GM23338 (cell line): ENCODE data around the gene HAT1. TPM values are rescaled to one million over a fixed set of nuclear protein-coding genes. Genes with fewer than 3 reads are reported as not detected.

ENCODE experiments used
- ATAC-seq: fragments of 200-7000 bp; cut with Tn5 transposase; 3 replicates; pipeline ENCODE4 v1.9.1; 2020
- DNase-seq: peaks from one replicate; pipeline ENCODE4 v3.0.0-alpha.2; 2015; ENCODE audit warnings: low spot score
- H2AFZ ChIP-seq: fragments of 200-600 bp; sonication (generic); 2 replicates; pipeline ENCODE4 v1.8.0; 2016; ENCODE audit warnings: antibody characterized with exemption, mild to moderate bottlenecking, moderate library complexity
- H3F3A ChIP-seq: fragments of 200-600 bp; sonication (generic); replicated peaks from 2 replicates; pipeline ENCODE4 v1.8.0; 2017; ENCODE audit warnings: antibody characterized with exemption, mixed run types, low read depth
- H3K27ac ChIP-seq: fragments of 200-600 bp; sonication (generic); 2 replicates; pipeline ENCODE4 v1.6.1; 2016; ENCODE audit warnings: low read depth
- H3K27me3 ChIP-seq: fragments of 200-600 bp; sonication (generic); 2 replicates; pipeline ENCODE4 v1.8.0; 2016; ENCODE audit warnings: mild to moderate bottlenecking, mixed run types, moderate library complexity; ENCODE audit not compliant: insufficient read depth
- H3K36me3 ChIP-seq: fragments of 200-600 bp; sonication (generic); 2 replicates; pipeline ENCODE4 v1.8.0; 2016; ENCODE audit warnings: mild to moderate bottlenecking; ENCODE audit not compliant: insufficient read depth
- H3K4me1 ChIP-seq: fragments of 200-600 bp; sonication (generic); 2 replicates; pipeline ENCODE4 v1.8.0; 2016; ENCODE audit warnings: mild to moderate bottlenecking, moderate library complexity; ENCODE audit not compliant: insufficient read depth
- H3K4me2 ChIP-seq: fragments of 200-600 bp; sonication (generic); 2 replicates; pipeline ENCODE4 v1.7.1; 2017; ENCODE audit warnings: mixed run types
- H3K4me3 ChIP-seq: fragments of 200-600 bp; sonication (generic); 2 replicates; pipeline ENCODE4 v1.6.1; 2016; ENCODE audit warnings: mixed run types
- H3K79me2 ChIP-seq: fragments of 200-600 bp; sonication (generic); replicated peaks from 2 replicates; pipeline ENCODE4 v1.8.0; 2017; ENCODE audit warnings: mild to moderate bottlenecking; ENCODE audit not compliant: insufficient read depth
- H3K9me2 ChIP-seq: fragments of 200-600 bp; sonication (generic); 2 replicates; pipeline ENCODE4 v1.8.0; 2017; ENCODE audit not compliant: insufficient read depth
- H4K20me1 ChIP-seq: fragments of 200-600 bp; sonication (generic); replicated peaks from 2 replicates; pipeline ENCODE4 v1.8.0; 2017; ENCODE audit warnings: mild to moderate bottlenecking; ENCODE audit not compliant: insufficient read depth
- H3K27ac Mint-ChIP-seq: 2 replicates; pipeline ENCODE4 v1.8.0; 2020; ENCODE audit warnings: inconsistent platforms, mild to moderate bottlenecking, moderate library complexity, mixed read lengths
- H3K27me3 Mint-ChIP-seq: 3 replicates; pipeline ENCODE4 v1.8.0; 2022; ENCODE audit warnings: low read depth, mild to moderate bottlenecking, moderate library complexity, mixed read lengths, inconsistent platforms; ENCODE audit not compliant: insufficient read depth, poor library complexity
- H3K36me3 Mint-ChIP-seq: 3 replicates; pipeline ENCODE4 v1.8.0; 2021; ENCODE audit warnings: low read depth, mild to moderate bottlenecking, inconsistent platforms, moderate library complexity, mixed read lengths
- H3K4me1 Mint-ChIP-seq: 3 replicates; pipeline ENCODE4 v1.8.0; 2020; ENCODE audit warnings: mild to moderate bottlenecking, inconsistent platforms, mixed read lengths
- H3K4me3 Mint-ChIP-seq: 3 replicates; pipeline ENCODE4 v1.8.0; 2021; ENCODE audit warnings: moderate library complexity, mild to moderate bottlenecking, inconsistent platforms, mixed read lengths
- H3K9me3 Mint-ChIP-seq: 3 replicates; pipeline ENCODE4 v1.8.0; 2020; ENCODE audit warnings: moderate library complexity, mild to moderate bottlenecking, inconsistent platforms, mixed read lengths
- CREB1 ChIP-seq: fragments of 250-450 bp; sonication (Bioruptor Pico); IDR thresholded peaks from 2 replicates; pipeline ENCODE4 v1.5.0; 2020; ENCODE audit warnings: low read depth, mild to moderate bottlenecking, moderate library complexity
- CTCF ChIP-seq, 2 experiments: fragments of 200-600 bp in 1 of 2; sonication (generic) in 1 of 2; conservative IDR thresholded peaks; 2 replicates each; pipeline versions ENCODE4 v1.5.1 to v1.6.1; 2016 to 2017; ENCODE audit warnings: antibody characterized with exemption in 2 of 2, low read depth in 2 of 2, mild to moderate bottlenecking in 2 of 2, moderate library complexity in 1 of 2
- EZH2 ChIP-seq: fragments of 200-600 bp; sonication (generic); IDR thresholded peaks from one replicate; pipeline ENCODE4 v1.8.0; 2017; ENCODE audit warnings: antibody characterized with exemption, mild to moderate bottlenecking, low read depth; ENCODE audit not compliant: unreplicated experiment
- EZH2phosphoT487 ChIP-seq: fragments of 200-600 bp; sonication (generic); IDR thresholded peaks from one replicate; pipeline ENCODE4 v1.8.1; 2018; ENCODE audit warnings: antibody characterized with exemption; ENCODE audit not compliant: unreplicated experiment
- JUNB ChIP-seq: IDR thresholded peaks from one replicate; pipeline ENCODE4 v1.6.1; 2016; ENCODE audit warnings: antibody characterized with exemption; ENCODE audit not compliant: unreplicated experiment
- NANOG ChIP-seq: IDR thresholded peaks from 2 replicates; pipeline ENCODE4 v1.6.1; 2016; ENCODE audit warnings: antibody characterized with exemption, borderline replicate concordance
- POLR2AphosphoS5 ChIP-seq: IDR thresholded peaks from 2 replicates; pipeline ENCODE4 v1.6.1; 2016; ENCODE audit warnings: antibody characterized with exemption, low read depth
- REST ChIP-seq: IDR thresholded peaks from one replicate; pipeline ENCODE4 v1.6.1; 2018; ENCODE audit warnings: antibody characterized with exemption; ENCODE audit not compliant: unreplicated experiment
- STAT1 ChIP-seq: IDR thresholded peaks from one replicate; pipeline ENCODE4 v1.6.1; 2016; ENCODE audit warnings: antibody characterized with exemption; ENCODE audit not compliant: unreplicated experiment
- ZNF114 ChIP-seq: fragments of 250-450 bp; sonication (Bioruptor Pico); IDR thresholded peaks from 2 replicates; pipeline ENCODE4 v1.5.0; 2020; ENCODE audit warnings: mild to moderate bottlenecking, moderate library complexity
- polyA plus RNA-seq: library from polyadenylated mRNA; unstranded; fragments of >200 nt; fragmentation: Nextera tagmentation; extraction: Ambion mirVana; gene quantifications from 2 replicates; pipeline ENCODE4 v1.2.1, GENCODE V29; 2016
- total RNA-seq: library from RNA; depleted of rRNA; stranded (reverse); fragments of >200 nt; shearing (Covaris generic); gene quantifications from 2 replicates; pipeline ENCODE4 v1.2.3, GENCODE V29; 2014
- TF ChIP-seq, protein P1 (sequence below): IDR thresholded peaks from 2 replicates; pipeline ENCODE4 v1.6.1; 2016; ENCODE audit warnings: antibody characterized with exemption

The HAT1 gene
- total and polyA plus RNA-seq, 2 experiments from 2014 or later = 67.2 to 67.5 TPM

- peaks cover 5% of the 10 kb centered on the region; the same call in 1 of the 2 replicates for H3K36me3 ChIP-seq
- no peaks in the 10 kb centered on the region for H3K27me3 Mint-ChIP-seq
- no peak overlapping the region for H2AFZ ChIP-seq
- H3K36me3 Mint-ChIP-seq = peaks cover 26% of the 10 kb centered on the region
- no peak overlapping the region for H3K4me3 ChIP-seq
- DNase-seq = no peak
- H3K27ac Mint-ChIP-seq = no peak overlapping the region
- no peak for TF ChIP-seq CREB1
- no peak for TF ChIP-seq POLR2AphosphoS5
- no peak for TF ChIP-seq STAT1
- TF ChIP-seq JUNB = no peak
- TF ChIP-seq NANOG = no peak
- TF ChIP-seq EZH2phosphoT487 = no peak
- H3K9me3 Mint-ChIP-seq = no peaks in the 10 kb centered on the region
- H3K4me2 ChIP-seq = no peak overlapping the region
- H3F3A ChIP-seq = no peaks in the 10 kb centered on the region
- no peaks in the 10 kb centered on the region for H3K9me2 ChIP-seq
- no peaks in the 10 kb centered on the region for H3K27me3 ChIP-seq
- no peak overlapping the region for H3K4me3 Mint-ChIP-seq
- H3K79me2 ChIP-seq = no peaks in the 10 kb centered on the region
- no peaks in the 10 kb centered on the region for H4K20me1 ChIP-seq
- ATAC-seq = no peak
- no peaks in the 10 kb centered on the region for H3K4me1 ChIP-seq
- no peaks in the 10 kb centered on the region for H3K4me1 Mint-ChIP-seq
- H3K27ac ChIP-seq = no peak overlapping the region
Observed at GRCh38 chr2:171972329-171972982, 50.2 kb downstream of the HAT1 start.

GRCh38 chr2:171979103-171979502 lies 56.8 kb downstream of the HAT1 start:
- H3K36me3 ChIP-seq = peaks cover 14% of the 10 kb centered on the region
- no peak for TF ChIP-seq EZH2phosphoT487
- no peak for TF ChIP-seq CTCF (conservative IDR thresholded peaks at IDR 0.05; ENCODE audit: low read depth in 2 of 2)
- TF ChIP-seq JUNB = no peak
- TF ChIP-seq REST = no peak
- no peak for TF ChIP-seq POLR2AphosphoS5
- TF ChIP-seq EZH2 = no peak
- no peak for TF ChIP-seq CREB1
- no peak for TF ChIP-seq ZNF114 (CRISPR knock-in tag)
- TF ChIP-seq, protein P1, sequence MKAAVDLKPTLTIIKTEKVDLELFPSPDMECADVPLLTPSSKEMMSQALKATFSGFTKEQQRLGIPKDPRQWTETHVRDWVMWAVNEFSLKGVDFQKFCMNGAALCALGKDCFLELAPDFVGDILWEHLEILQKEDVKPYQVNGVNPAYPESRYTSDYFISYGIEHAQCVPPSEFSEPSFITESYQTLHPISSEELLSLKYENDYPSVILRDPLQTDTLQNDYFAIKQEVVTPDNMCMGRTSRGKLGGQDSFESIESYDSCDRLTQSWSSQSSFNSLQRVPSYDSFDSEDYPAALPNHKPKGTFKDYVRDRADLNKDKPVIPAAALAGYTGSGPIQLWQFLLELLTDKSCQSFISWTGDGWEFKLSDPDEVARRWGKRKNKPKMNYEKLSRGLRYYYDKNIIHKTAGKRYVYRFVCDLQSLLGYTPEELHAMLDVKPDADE = no peak
- TF ChIP-seq NANOG = no peak

More at GRCh38 chr2:171979103-171979502, 56.8 kb downstream of the HAT1 start:
- no peaks in the 10 kb centered on the region for H3K27me3 Mint-ChIP-seq
- Histone ChIP-seq H2AFZ (no peak overlapping the region), H3K4me2 (no peak overlapping the region), H4K20me1 (0 out of 2 replicates have a peak, but pooled peaks cover 3% of the 10 kb centered on the region), H3K4me3 (no peak overlapping the region), H3K79me2 (no peaks in the 10 kb centered on the region), H3K27ac (no peak overlapping the region), H3K9me2 (no peaks in the 10 kb centered on the region), H3K27me3 (no peaks in the 10 kb centered on the region), H3K4me1 (no peaks in the 10 kb centered on the region), H3F3A (no peaks in the 10 kb centered on the region)
- H3K36me3 Mint-ChIP-seq = peaks cover 61% of the 10 kb centered on the region
- H3K9me3 Mint-ChIP-seq = no peaks in the 10 kb centered on the region
- no peak for DNase-seq
- ATAC-seq = no peak
- no peak overlapping the region for H3K27ac Mint-ChIP-seq
- H3K4me3 Mint-ChIP-seq = no peak overlapping the region
- no peaks in the 10 kb centered on the region for H3K4me1 Mint-ChIP-seq
